SK-N-MC (cell line): ENCODE data around the gene LGALS7.

Experiments
- EZH2 ChIP-seq: fragments of 200-600 bp; sonication (generic); IDR thresholded peaks from one replicate; pipeline ENCODE4 v1.6.1; 2017; ENCODE audit warnings: antibody characterized with exemption
- FOXP2 ChIP-seq: optimal IDR thresholded peaks from 2 replicates; pipeline ENCODE3; 2011; ENCODE audit warnings: mild to moderate bottlenecking, moderate library complexity; ENCODE audit not compliant: insufficient read depth; ENCODE audit errors: extremely low read length, control extremely low read depth
- POLR2AphosphoS5 ChIP-seq: IDR thresholded peaks from 2 replicates; pipeline ENCODE4 v1.6.1; 2012; ENCODE audit warnings: mild to moderate bottlenecking, low read depth, low read length, borderline replicate concordance

DNA sequence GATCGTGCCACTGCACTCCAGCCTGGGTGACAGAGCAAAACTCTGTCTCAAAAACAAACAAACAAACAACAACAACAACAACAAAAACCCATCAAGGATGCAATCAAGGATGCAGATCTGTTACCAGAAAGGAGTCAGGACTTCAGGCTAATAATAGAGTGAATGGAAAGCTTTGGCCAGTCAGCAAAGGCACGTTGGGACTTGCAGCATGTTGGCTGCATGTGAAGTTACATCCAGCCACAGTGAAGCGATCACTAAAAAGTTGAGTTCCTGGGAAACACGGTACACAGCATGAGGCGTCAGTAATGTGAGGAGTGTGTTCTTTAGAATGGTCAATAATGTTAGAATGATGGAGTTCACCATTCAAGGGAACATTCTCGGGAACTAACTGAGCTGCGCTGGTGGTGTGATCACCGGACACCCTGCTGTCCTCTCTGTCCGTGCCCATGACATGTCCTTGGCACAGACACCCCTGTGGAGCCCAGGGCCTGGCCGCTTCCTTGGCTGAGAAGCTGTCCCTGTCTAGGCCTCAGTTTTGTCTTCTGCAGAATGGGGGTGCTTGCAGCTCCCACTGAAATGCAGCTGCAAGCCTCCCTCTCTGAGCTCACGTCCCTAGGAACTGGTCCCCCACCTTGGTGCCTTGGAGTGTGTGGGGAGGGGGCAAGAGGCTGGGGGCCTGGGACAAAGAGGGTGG lies 13.4 kb upstream of the LGALS7 start:
- TF ChIP-seq POLR2AphosphoS5: no peak
- no peak for TF ChIP-seq EZH2
- no peak for TF ChIP-seq FOXP2
